Measurements from ENCODE around the gene GORAB. TPM values are rescaled to one million over a fixed set of nuclear protein-coding genes. Genes with fewer than 3 reads are reported as not detected.

GORAB gene
- polyA plus RNA-seq, 1 donor from 2014 or later: 17.8 TPM

- H3K9me2 ChIP-seq (ENCODE audit: insufficient read depth, low read length): no peaks in the 10 kb centered on the region
- no peak overlapping the region for H3K9ac ChIP-seq (ENCODE audit: low read length)
- H3K36me3 ChIP-seq (ENCODE audit: insufficient read depth, low read length): no peaks in the 10 kb centered on the region
- H3K4me3 ChIP-seq (ENCODE audit: low read length): no peak overlapping the region
- no peaks in the 10 kb centered on the region for H3F3A ChIP-seq (ENCODE audit: insufficient read depth, low read length, poor library complexity, severe bottlenecking)
- H3K27ac ChIP-seq (ENCODE audit: low read length): no peak overlapping the region
- no peak overlapping the region for H2AFZ ChIP-seq (ENCODE audit: low read depth, low read length)
- H3K27me3 ChIP-seq (ENCODE audit: insufficient read depth, low read depth, low read length): no peaks in the 10 kb centered on the region
- TF ChIP-seq RAD21 (conservative IDR thresholded peaks at IDR 0.05) (no peak), MXI1 (conservative IDR thresholded peaks at IDR 0.05; ENCODE audit: poor library complexity, severe bottlenecking) (no peak), POLR2AphosphoS5 (IDR thresholded peaks at IDR 0.05) (no peak), SMC3 (conservative IDR thresholded peaks at IDR 0.05; ENCODE audit: poor library complexity) (no peak), TAF1 (IDR thresholded peaks at IDR 0.05; ENCODE audit: low read depth) (no peak), REST (IDR thresholded peaks at IDR 0.05; ENCODE audit: borderline replicate concordance) (no peak), EZH2 (IDR thresholded peaks at IDR 0.05; ENCODE audit: borderline replicate concordance, insufficient read depth, low read length, poor library complexity, severe bottlenecking) (no peak), CTCF (IDR thresholded peaks at IDR 0.05; ENCODE audit: poor library complexity, severe bottlenecking) (no peak)
- no peaks in the 10 kb centered on the region for H4K20me1 ChIP-seq (ENCODE audit: insufficient read depth)
- H3K79me2 ChIP-seq (replicated peaks; ENCODE audit: insufficient read depth, low read length): no peaks in the 10 kb centered on the region
- H3K9me3 ChIP-seq (ENCODE audit: low read length): peaks cover under 1% of the 10 kb centered on the region
- no peak overlapping the region for H3K4me2 ChIP-seq (ENCODE audit: low read length)
Observed at GRCh38 chr1:170596701-170597100, 64.7 kb downstream of the GORAB start.

- no peaks in the 10 kb centered on the region for H3K36me3 ChIP-seq (ENCODE audit: insufficient read depth, low read length)
- H3K27me3 ChIP-seq (ENCODE audit: insufficient read depth, low read depth, low read length): no peaks in the 10 kb centered on the region
- H3K79me2 ChIP-seq (replicated peaks; ENCODE audit: insufficient read depth, low read length): no peaks in the 10 kb centered on the region
- H3K9ac ChIP-seq (ENCODE audit: low read length): no peak overlapping the region
- no peak overlapping the region for H3K4me2 ChIP-seq (ENCODE audit: low read length)
- peaks cover 3% of the 10 kb centered on the region for H3K9me3 ChIP-seq (ENCODE audit: low read length)
- no peaks in the 10 kb centered on the region for H4K20me1 ChIP-seq (ENCODE audit: insufficient read depth)
- TF ChIP-seq TAF1 (IDR thresholded peaks at IDR 0.05; ENCODE audit: low read depth): no peak
- TF ChIP-seq MXI1 (conservative IDR thresholded peaks at IDR 0.05; ENCODE audit: poor library complexity, severe bottlenecking): no peak
- no peak for TF ChIP-seq REST (IDR thresholded peaks at IDR 0.05; ENCODE audit: borderline replicate concordance)
- TF ChIP-seq CTCF (IDR thresholded peaks at IDR 0.05; ENCODE audit: poor library complexity, severe bottlenecking): no peak
- no peak for TF ChIP-seq POLR2AphosphoS5 (IDR thresholded peaks at IDR 0.05)
- TF ChIP-seq RAD21 (conservative IDR thresholded peaks at IDR 0.05): no peak
- no peak for TF ChIP-seq EP300 (conservative IDR thresholded peaks at IDR 0.05; ENCODE audit: poor library complexity, severe bottlenecking)
- TF ChIP-seq EZH2 (IDR thresholded peaks at IDR 0.05; ENCODE audit: borderline replicate concordance, insufficient read depth, low read length, poor library complexity, severe bottlenecking): no peak
- TF ChIP-seq SMC3 (conservative IDR thresholded peaks at IDR 0.05; ENCODE audit: poor library complexity): no peak
- H3K27ac ChIP-seq (ENCODE audit: low read length): no peak overlapping the region
- no peak overlapping the region for H2AFZ ChIP-seq (ENCODE audit: low read depth, low read length)
- no peaks in the 10 kb centered on the region for H3F3A ChIP-seq (ENCODE audit: insufficient read depth, low read length, poor library complexity, severe bottlenecking)
- no peak overlapping the region for H3K4me3 ChIP-seq (ENCODE audit: low read length)
- H3K9me2 ChIP-seq (ENCODE audit: insufficient read depth, low read length): no peaks in the 10 kb centered on the region
Observed at GRCh38 chr1:170598618-170599017, 66.7 kb downstream of the GORAB start.
